Adrenal gland (tissue), 5 donors: Measurements from ENCODE around the gene CPED1.

Experiments
- POLR2A ChIP-seq, 2 donors: fragments of 450-650 bp; IDR thresholded peaks; one replicate each; pipeline ENCODE4 v1.6.1; 2017; ENCODE audit warnings: antibody characterized with exemption in 2 of 2, mild to moderate bottlenecking in 2 of 2, moderate library complexity in 1 of 2
- TF ChIP-seq, protein P1 (sequence below), 6 experiments: fragments of 450-650 bp in 4 of 6; fragments of 200-600 bp in 2 of 6; sonication (generic) in 1 of 6; IDR thresholded peaks; 1 replicate in 5 of 6; 2 replicates in 1 of 6; pipeline versions ENCODE4 v1.5.1 to v1.8.0; 2016 to 2021; ENCODE audit warnings: antibody characterized with exemption in 6 of 6, mild to moderate bottlenecking in 2 of 6, moderate library complexity in 1 of 6
- donor health status: DM: no; HTN: no; CAD: no.

DNA sequence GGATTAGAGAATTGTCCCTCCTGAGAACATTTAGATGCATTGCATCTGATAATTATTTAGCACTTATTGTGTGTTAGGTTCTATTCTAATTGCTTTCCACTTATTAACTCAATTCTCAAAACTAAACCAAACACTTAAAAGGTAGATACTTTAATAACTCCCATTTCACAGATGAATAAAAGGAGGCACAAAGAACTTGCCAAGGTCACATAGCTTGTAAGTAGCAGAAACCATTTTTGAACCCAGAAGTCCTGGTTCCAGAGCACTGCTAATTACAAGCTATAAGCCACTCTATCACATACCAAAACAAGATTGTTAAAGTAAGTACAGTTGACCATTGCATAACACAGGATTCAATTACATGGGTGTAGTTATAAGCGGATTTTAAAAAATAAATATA is 164.9 kb downstream of the CPED1 start:
- no peak for TF ChIP-seq POLR2A (IDR thresholded peaks at IDR 0.05)
- TF ChIP-seq, protein P1, sequence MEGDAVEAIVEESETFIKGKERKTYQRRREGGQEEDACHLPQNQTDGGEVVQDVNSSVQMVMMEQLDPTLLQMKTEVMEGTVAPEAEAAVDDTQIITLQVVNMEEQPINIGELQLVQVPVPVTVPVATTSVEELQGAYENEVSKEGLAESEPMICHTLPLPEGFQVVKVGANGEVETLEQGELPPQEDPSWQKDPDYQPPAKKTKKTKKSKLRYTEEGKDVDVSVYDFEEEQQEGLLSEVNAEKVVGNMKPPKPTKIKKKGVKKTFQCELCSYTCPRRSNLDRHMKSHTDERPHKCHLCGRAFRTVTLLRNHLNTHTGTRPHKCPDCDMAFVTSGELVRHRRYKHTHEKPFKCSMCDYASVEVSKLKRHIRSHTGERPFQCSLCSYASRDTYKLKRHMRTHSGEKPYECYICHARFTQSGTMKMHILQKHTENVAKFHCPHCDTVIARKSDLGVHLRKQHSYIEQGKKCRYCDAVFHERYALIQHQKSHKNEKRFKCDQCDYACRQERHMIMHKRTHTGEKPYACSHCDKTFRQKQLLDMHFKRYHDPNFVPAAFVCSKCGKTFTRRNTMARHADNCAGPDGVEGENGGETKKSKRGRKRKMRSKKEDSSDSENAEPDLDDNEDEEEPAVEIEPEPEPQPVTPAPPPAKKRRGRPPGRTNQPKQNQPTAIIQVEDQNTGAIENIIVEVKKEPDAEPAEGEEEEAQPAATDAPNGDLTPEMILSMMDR (IDR thresholded peaks at IDR 0.05) = no peak
